Mammary epithelial cell (primary cell): ENCODE data around the gene CCDC13.

Experiments
- EZH2 ChIP-seq: IDR thresholded peaks from 2 replicates; pipeline ENCODE4 v1.6.1; 2012; ENCODE audit warnings: low read length, inconsistent platforms, borderline replicate concordance
- TF ChIP-seq, protein P1 (sequence below), 2 donors: IDR thresholded peaks in 1 of 2; conservative IDR thresholded peaks in 1 of 2; 2 replicates each; pipeline ENCODE4 v1.5.1; 2011 to 2012; ENCODE audit warnings: inconsistent platforms in 2 of 2, low read length in 2 of 2, mild to moderate bottlenecking in 2 of 2, control low read depth in 1 of 2, low read depth in 1 of 2; ENCODE audit not compliant: insufficient read depth in 1 of 2; ENCODE audit errors: extremely low read depth in 1 of 2

DNA sequence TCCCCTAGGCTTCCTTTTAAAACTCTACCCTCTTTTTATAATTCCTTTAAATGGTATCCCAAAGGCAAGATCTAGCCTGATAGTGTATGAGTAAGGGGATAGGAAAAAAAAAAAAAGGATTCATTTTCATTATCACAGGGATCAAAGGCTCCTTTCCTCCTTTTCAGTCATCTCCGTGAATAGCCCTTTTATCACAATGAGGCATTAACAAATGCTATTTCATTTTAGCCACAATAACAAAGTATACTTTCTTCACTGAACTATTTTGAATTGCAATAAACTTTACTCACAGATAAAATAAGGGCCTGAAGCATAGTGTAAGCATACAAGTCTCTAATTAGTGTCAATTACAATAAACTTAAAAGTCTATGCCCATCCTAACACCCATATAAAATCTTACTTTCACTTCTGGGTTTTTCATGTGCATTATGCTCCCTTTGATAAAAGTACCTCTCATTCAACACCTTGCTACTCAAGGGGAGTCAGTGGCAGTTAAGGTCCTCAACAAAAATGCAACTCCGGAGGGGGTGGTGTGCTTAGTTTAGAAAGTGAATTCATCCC is 22.6 kb upstream of the CCDC13 start:
- TF ChIP-seq, protein P1, sequence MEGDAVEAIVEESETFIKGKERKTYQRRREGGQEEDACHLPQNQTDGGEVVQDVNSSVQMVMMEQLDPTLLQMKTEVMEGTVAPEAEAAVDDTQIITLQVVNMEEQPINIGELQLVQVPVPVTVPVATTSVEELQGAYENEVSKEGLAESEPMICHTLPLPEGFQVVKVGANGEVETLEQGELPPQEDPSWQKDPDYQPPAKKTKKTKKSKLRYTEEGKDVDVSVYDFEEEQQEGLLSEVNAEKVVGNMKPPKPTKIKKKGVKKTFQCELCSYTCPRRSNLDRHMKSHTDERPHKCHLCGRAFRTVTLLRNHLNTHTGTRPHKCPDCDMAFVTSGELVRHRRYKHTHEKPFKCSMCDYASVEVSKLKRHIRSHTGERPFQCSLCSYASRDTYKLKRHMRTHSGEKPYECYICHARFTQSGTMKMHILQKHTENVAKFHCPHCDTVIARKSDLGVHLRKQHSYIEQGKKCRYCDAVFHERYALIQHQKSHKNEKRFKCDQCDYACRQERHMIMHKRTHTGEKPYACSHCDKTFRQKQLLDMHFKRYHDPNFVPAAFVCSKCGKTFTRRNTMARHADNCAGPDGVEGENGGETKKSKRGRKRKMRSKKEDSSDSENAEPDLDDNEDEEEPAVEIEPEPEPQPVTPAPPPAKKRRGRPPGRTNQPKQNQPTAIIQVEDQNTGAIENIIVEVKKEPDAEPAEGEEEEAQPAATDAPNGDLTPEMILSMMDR (conservative IDR thresholded peaks at IDR 0.05 in 1 of 2, IDR thresholded peaks at IDR 0.05 in 1 of 2; ENCODE audit: extremely low read depth in 1 of 2, insufficient read depth in 1 of 2, low read depth in 1 of 2, low read length in 2 of 2): no peak
- TF ChIP-seq EZH2: no peak
